Measurements from ENCODE around the gene PNPT1. TPM values are rescaled to one million over a fixed set of nuclear protein-coding genes. Genes with fewer than 3 reads are reported as not detected.
"Not testable (repeated sequence)": the region's sequence is repeated elsewhere in the genome, so short reads cannot be mapped to it uniquely, and the experiment has no call there.

PNPT1 gene
- polyA plus RNA-seq (2014; cell fraction: cytosol; rRNA removed): 36.8 and 41.7 TPM in 2 replicates
- 56.3 and 71.3 TPM in 2 replicates for polyA plus RNA-seq (2014; cell fraction: nucleus; rRNA removed)

DNA sequence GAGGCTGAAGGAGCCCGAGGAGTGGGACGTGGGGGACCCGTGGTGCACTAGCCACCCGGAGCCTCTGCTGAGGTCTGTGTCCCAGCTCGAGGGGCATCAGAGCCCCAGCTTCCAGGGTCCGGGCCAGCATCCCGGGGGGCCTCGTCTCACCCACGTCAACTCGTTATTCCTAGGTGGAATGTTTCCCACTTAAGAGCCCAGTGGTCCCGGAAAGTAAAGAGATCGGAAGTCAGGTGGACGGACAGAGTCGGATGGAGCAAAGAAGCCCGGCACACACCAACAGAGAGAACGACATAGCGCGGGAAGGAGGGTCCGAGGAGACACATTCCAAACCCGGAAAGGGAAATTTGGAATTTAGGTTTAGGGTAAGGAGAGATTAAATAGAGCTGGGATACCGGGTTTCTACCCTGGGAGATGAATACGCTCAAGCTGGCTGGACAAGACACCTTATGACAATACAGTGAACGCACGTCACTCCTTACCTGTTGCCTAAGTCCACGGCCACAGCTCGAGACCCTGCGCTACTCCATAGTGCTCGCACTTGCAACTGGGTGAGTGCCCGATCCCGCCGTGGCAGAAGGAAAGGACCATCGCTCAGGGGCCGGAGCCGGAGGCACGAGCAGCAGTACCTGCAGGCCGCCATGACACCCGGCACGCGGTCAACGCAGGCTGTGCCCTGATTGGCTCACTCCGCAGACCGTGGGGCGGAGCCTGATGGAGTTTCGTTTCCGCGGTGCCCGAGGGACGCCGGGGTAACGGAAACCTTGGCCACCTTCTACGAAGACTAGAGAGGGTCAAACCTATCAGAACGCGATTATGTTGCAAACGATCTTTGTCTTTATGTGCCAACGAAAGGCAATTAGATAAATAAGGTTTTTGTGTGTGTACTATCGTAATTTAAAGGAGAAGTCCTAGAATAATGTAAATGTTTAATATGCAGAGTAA is at the start of gene PNPT1:
Gene PNPT1 (minus strand): TSS at position 664 of the 945 bp plus-strand sequence. CDS start 21 bp downstream, at position 643.
- peak; percentile 93 for DNase-seq (ENCODE audit: low spot score)

DNA sequence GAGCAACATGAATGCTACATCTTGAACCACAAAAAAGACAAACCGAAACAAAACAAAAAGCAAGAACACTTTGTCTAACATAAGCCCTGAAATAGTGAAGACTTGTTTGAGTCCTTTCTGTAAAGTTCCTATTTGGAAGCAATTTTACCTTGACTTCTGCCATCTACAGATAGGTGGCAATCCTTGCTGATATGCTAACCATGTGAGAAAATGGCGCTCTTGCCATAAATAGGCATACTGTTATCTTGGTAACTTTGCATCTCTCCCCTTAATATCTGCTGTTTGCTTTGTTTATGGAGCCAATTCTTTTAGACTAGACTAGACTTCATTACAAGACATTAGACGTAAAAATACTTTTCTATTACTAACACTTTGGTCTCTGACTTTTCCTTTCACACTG is 49.4 kb upstream of the PNPT1 start:
- DNase-seq (ENCODE audit: low spot score): no peak

DNA sequence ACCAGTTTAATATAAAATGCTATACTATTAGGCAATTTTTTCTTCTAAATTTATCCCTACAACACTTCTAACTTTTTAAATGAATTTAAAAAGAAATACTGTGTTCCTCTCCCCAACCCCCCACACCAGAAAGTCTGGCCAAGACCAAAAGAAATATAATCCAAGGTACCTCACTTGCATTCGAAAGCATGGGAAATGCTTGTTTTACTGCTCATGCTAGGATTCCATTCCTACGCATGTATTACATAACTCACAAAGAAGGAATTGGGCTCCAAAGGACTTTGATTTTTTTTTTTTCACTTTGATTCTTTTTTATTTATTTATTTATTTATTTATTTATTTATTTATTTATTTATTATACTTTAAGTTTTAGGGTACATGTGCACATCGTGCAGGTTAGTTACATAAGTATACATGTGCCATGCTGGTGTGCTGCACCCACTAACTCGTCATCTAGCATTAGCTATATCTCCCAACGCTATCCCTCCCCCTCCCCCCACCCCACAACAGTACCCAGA is 42.4 kb upstream of the PNPT1 start:
- DNase-seq (ENCODE audit: low spot score): not testable (repeated sequence)

DNA sequence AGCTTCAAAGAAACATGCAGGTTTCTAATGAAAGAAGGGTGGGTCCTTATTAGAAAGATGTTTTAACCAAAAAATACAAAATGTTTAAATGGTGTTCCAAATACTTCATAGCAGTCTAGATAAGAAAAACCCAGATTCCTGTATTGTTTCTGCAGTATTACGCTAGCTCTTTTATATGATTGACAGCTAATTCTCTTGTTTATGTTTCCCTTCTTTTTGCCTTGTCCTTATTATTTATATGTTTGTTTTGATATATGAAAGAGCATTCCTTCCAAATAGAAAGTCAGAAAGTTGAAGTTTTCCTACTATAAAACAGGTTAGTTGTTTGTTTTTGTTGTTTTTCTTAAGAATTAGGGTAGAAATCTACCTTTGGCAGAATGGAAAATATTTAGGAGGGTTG is 41.1 kb upstream of the PNPT1 start:
- no peak for DNase-seq (ENCODE audit: low spot score)

DNA sequence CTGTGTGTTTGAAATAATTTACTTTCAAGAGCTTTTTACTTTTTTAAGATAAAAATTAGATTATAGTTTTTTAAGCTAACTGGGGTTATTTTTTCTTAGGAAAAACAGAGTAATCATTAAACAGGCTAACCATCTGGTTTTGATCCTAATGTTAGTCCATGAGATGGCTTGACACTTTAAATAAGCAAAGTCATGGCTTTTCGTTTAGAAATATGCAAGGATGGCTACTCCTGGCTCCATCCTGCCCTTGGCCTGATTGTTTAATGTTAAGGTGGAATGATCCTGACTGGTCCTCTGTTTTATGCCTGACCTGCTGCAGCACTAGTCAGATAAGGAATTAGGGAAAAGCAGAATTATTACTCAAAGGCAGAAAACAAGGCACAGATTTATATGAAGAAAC is 39.7 kb upstream of the PNPT1 start:
- DNase-seq (ENCODE audit: low spot score): no peak

DNA sequence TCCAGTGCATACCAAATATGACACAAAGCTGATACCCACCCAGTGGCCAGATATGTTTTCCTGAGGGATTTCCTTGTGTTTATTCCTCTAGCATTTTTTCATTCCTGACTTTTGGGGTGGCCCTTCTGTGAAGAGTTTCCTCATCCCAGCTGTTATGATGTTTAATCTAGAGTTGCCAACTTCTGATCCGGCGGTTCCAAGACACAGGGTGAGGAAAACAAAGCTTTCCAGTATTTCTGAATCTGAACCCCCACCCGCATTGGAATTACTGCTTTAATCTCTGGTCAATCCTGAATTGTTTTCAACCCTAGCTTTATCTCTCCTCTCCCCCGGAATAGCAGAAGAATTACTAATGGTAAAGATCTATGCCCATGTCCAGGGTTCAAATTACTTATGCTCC is 39.2 kb upstream of the PNPT1 start:
- no peak for DNase-seq (ENCODE audit: low spot score)

DNA sequence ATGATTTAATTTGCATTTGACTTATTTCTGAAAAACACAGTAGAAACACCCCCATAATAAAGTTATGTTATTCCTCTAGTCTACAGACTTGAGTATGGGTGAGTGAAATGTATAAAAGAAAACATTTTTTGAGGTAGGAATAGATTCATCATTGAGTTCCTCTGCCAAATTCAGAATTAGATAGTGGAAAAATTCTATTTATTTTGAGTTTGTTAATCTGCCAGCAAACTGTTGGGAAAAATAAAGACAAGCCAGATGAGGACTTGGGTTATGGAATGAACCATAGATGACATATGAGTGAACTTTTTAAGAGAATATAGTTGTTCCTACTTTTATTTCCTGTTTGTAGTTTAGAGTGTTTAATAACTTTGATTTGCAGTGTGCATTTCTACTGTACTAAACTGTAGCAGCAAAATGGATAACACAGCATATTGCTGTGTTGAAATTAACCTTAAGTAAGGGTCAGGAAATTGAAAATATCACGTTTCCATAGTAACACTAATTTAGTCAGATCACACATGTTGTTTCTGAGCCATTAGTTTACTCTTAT is 35.6 kb upstream of the PNPT1 start:
- DNase-seq (ENCODE audit: low spot score): no peak

DNA sequence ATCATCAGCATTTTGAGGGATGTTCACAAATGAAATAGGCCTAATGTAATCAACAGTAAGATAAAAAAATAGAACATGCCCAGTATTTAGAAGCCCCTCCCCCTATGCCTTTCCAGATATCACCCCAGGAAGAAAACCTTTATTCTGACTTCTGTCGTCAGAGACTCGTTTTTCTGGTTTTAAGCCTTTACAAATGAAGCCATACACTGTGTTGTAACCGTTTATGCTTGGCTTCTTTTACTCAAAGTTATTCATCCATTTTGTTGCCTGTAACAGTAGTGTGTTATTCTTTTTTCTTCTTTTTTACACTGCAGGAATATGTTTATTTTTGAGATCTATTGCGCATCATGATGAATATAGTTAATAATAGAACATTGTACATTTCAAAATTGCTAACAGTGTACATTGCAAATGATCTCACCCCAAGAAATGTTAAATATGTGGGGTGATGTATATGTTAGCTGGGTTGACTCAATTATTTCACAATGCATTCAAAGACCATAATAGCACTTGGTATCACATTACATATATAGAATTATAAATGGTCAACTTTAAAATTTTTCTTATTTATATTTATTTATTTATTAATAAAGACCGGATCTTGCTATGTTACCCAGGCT is 28.1 kb upstream of the PNPT1 start:
- DNase-seq (ENCODE audit: low spot score): no peak

DNA sequence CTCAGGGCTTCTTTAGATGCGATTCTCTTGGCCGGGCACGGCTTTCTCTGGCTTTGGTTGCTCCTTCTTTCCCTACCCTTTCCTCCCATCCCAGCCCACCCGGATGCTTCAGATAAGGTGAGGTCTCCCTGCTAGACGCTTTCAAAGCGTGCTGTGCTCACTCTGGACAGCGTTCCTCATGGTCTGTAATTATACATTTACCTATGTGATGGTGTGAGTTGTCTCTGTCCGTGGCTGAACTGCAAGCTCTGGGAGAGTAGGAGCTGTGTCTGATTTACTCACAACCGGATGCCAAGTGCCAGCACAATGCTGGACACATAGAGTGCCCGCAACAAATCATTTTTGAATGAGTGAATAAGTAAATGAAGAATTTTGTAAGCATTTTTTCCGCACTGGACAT is 26.8 kb upstream of the PNPT1 start:
- no peak for DNase-seq (ENCODE audit: low spot score)

DNA sequence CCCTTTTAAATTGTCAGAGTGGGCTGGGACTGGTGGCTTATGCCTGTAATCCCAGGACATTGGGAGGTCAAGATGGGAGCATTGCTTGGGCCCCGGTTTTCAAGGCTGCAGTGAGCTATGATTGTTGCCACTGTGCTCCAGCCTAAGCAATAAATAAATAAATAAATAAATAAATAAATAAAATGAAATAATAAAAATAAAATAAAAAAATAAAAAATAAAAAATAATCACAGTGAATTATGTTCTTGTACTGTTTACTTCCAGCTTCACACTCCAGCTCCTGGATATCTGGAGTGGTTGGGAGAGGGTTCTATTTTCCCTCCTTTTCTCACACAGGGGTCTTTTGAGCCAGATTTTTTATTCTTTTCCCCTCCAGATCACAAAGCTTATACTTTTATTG is 26.2 kb upstream of the PNPT1 start:
- DNase-seq (ENCODE audit: low spot score): no peak

DNA sequence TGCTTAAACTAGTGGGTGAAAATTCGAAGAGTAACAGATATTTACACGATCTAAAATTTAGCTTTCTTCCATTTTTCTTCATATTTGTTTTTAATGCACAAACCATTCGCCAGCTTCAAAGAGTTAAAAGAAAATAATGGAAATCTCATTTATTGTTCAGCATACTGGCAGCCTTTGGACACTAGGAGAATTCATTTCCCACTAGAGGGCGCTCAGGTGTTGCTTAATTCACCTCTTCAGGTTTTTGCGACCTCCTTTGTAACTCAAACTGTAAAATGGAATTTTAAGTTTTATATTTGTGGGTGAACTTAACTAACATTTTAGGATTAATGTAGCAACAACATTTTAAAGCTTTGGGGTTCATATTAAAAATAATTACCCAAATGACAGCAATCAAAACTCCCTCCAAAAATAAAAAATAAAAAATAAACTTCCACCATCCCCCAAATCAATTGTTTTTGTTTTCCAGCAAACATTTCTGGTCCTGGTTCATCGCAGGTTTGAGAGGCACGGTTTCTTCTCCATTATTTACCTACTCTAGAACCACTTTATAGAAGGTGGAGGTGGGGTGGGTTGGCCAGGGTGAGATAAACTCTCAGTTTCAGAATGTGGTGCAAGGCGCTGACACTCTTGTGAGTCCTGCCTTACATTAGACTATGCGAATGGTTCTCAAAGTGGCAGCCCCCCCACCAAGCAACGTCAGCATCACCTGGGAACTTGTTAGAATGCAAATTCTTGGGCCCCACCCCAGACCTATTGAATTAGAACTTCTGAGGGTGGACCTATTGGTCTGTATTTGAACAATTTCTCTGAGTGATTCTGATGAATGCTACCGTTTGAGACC is 24.7 kb upstream of the PNPT1 start:
- DNase-seq (ENCODE audit: low spot score): peak; percentile 60

DNA sequence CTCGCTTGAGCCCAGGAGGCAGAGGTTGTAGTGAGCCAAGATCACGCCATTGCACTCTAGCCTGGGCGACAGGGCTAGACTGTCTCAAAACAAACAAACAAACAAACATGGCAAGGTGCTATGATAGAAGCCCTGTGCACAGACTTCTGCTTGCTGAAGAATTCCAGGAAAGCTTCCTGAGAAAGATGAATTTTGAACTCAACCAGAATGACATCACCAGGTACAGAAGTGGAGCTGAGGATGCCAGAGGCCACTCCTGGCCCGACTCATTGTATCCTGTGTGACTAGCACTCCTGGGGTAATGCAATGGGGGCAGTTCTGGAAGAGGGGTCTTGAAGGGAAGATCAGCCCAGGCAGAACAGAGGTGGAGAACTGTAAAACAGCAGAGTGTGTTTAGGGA is 22.0 kb upstream of the PNPT1 start:
- no peak for DNase-seq (ENCODE audit: low spot score)

DNA sequence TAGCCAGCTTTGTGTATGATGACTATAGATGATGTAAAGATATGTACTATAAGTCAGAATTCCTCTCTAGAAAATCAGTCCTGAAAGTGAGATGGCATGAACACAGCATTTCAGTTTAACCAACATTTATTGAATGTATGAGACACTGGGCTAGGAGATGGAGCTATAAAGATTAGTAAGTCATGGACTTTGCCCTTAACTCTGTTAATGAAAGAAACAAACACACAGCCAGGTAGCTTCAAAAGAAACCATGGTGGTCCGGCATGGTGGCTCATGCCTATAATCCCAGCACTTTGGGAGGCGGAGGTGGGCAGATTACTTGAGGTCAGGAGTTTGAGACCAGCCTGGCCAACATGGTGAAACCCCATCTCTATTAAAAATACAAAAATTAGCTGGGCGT is 21.5 kb upstream of the PNPT1 start:
- not testable (repeated sequence) for DNase-seq (ENCODE audit: low spot score)

DNA sequence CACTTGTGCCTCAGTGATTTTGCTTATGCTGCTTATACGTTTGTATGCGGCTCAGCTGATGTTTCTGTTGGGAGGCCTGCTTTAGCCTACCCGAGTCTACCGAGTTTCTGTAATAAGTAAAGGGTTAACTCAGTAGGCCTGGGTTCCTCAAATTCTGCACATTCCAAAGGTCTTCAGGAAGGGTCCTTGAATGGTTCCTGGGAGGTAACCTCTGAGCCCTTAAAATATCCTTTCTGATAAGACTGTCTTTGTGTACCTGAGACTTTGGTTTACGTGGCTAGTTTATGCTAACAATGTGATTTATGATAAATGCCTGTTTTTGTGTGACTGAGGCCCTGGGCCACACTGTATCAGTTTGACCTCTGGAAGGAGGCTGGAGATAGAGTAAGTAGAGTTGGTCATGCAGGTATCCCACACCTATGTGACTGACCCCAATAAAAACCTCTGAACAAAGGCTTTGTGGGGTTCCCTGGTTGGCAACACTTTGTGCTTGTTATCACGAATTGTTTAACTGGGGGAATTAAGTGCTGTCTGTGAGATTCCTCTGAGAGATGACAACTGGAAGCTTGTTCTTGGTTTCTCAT is 18.9 kb upstream of the PNPT1 start:
- DNase-seq (ENCODE audit: low spot score): no peak

DNA sequence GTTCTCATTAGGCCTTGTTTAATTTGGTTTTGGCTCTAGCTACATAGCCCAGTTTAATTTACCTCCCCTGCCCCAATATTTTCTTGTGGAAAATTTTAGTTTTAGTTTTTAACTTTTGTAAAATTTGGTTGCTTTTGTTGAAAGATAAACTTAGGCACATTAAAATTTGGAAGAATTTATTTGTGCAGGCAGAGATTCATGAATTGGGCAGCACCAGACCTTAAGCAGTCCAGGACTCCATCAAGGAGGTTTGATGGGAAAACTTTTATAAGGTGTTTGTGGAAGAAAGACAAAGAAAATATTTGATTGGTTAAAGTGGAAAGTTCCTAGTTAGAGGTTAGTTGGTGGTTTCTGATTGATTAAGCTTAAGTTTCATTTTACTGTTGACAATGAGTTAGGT is 16.4 kb upstream of the PNPT1 start:
- DNase-seq (ENCODE audit: low spot score): no peak

DNA sequence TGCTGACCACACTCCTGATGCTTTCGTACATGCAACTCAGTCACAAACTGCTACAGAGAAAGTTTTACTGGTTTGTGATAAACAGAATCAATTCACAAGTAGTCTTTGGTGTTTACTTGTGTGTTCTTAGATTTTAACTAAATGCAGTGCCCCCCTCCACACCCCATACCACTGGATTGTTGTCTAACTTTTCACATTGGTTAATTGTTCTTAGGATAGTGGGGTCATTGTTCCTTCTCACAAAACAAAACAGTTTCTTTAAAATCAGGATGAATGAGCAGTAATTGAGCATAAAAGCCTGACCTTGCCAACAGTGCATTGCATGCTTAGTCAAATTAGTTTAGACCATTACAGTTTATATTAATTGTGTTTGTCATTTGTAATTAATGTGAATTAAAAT is 14.1 kb upstream of the PNPT1 start:
- no peak for DNase-seq (ENCODE audit: low spot score)

DNA sequence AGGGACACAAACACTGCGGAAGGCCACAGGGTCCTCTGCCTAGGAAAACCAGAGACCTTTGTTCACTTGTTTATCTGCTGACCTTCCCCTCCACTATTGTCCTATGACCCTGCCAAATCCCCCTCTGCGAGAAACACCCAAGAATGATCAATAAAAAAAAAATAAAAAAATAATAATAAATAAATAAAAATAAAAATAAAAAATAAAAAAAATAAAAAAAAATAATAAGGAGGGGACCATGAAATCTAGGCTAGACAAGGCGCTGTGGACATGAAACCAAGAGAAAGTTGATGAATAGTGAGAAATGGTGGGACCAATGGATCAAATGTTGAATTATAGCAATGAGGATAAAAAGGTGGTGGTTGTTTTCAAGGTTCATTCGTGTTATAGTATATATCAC is 12.6 kb upstream of the PNPT1 start:
- not testable (repeated sequence) for DNase-seq (ENCODE audit: low spot score)

DNA sequence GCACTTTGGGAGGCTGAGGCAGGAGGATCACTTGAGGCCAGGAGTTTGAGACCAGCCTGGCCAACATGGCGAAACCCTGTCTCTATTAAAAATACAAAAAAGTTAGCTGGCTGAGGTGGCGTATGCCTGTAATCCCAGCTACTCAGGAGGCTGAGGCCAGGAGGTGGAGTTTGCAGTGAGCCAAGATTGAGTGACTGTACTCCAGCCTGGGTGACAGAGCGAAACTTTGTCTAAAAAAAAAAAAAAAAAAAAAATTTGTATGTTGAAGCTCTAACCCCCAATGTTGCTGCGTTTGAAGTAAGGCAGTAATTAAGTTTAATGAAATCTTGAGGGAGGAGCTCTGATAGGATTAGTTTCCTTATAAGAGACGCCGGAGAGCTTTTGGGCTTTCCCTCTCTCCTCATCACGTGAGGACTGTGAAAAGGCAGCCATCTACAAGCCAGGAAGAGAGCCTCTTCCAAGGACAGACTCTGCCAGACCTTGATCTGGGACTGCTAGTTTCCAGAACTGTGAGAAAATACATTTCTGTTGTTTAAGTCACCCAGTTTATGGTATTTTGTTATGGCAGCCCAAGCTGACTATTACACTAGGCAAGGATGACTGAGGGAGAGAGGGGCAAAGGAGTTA is 11.5 kb upstream of the PNPT1 start:
- DNase-seq (ENCODE audit: low spot score): peak; percentile 23

DNA sequence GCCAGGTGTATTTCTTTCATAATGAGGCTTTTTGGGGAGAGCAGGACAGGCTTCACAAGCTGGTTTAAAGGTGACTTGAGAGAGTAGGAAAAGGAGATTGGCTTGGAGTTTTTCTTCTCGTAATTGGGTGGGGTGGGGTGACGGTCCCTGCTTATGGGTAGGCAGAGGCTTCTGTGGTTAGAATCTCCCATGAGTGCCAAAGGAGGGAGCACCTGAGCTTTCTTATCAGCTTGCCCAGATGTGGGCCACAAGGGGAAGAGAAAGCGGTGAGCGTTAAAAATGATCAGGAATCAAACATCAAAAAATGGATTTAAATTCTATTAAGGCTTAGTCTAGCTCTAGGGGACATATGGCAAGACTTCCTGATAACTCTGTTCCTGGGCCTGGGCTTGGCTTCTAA is 9.7 kb upstream of the PNPT1 start:
- no peak for DNase-seq (ENCODE audit: low spot score)

DNA sequence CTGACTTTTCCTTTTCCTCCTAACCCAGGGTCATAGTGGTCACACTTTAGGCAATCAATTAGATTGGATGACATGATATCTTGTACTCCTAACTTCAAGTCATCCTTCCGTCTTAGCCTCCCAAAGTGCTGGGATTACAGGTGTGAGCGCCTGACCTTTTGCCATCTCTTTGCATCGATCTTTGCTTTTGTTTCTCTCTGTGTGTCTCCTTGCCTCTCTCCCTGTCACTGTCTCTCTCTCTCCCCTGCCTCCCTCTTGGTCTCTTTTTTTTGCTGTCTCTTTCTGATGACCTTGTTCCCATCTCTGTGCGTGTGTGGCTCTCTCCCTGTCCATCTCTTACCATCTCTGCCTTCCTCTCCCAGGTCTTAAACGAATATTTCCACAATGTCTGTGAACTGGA is 904 bp downstream of the PNPT1 start:
- not testable (repeated sequence) for DNase-seq (ENCODE audit: low spot score)

DNA sequence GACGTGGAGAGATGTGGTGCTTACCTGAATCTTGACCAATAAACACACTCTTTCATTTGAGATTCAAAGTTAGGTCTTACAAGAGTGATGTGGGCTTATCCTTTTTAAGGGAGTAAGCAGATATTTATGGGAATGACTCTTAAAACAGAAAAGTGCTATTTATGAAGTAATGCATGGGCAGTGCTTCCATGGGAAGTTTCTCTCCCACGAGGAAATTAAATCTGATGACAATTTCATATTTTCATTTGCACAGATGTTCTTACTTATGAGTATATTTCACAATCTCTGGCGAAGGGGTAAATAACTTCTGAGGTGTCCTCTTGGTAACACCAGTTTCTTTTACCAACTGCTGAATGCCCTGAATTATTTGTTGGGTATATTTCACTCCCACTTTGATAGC is 21.0 kb downstream of the PNPT1 start:
- DNase-seq (ENCODE audit: low spot score): no peak

Data from SK-N-DZ (cell line).